ENCODE results near the gene CCDC32.

GRCh38 chr15:40516322-40516721 is 48.5 kb downstream of the CCDC32 start:
- TF ChIP-seq POLR2A (IDR thresholded peaks at IDR 0.05) (no peak), CTCF (IDR thresholded peaks at IDR 0.05) (no peak), POLR2AphosphoS5 (IDR thresholded peaks at IDR 0.05) (no peak)

Measured in breast epithelium (tissue), 3 donors.